Right lobe of liver (tissue), 6 donors: ENCODE measurements around the gene ZMYND10. TPM values are rescaled to one million over a fixed set of nuclear protein-coding genes. Genes with fewer than 3 reads are reported as not detected.

Source experiments
- ATAC-seq, 4 donors: fragments of 200-7000 bp; cut with Tn5 transposase; one replicate each; pipeline ENCODE4 v1.9.1; 2020; ENCODE audit warnings: mild to moderate bottlenecking in 4 of 4, moderate library complexity in 4 of 4
- DNase-seq, 3 donors: peaks; one replicate each; pipeline ENCODE4 v3.0.0-alpha.2; 2020
- H3K27ac ChIP-seq, 3 donors: fragments of 200-600 bp; one replicate each; pipeline ENCODE4 v1.8.0; 2022
- H3K27me3 ChIP-seq, 2 donors: fragments of 200-600 bp; one replicate each; pipeline ENCODE4 v1.8.0; 2022
- H3K36me3 ChIP-seq, 4 donors: fragments of 200-600 bp; sonication (generic) in 1 of 4; one replicate each; pipeline versions ENCODE4 v1.5.1 to v1.8.0; 2017 to 2022; ENCODE audit warnings: control low read depth in 1 of 4
- H3K4me1 ChIP-seq, 4 donors: fragments of 200-600 bp; sonication (generic) in 1 of 4; one replicate each; pipeline versions ENCODE4 v1.5.1 to v1.8.0; 2017 to 2022; ENCODE audit warnings: control low read depth in 1 of 4
- H3K4me3 ChIP-seq, 3 donors: fragments of 200-600 bp; one replicate each; pipeline ENCODE4 v1.8.0; 2022
- H3K9me3 ChIP-seq, 4 donors: fragments of 200-600 bp; sonication (generic) in 1 of 4; one replicate each; pipeline versions ENCODE4 v1.5.1 to v1.8.0; 2017 to 2022; ENCODE audit warnings: control low read depth in 1 of 4
- CTCF ChIP-seq, 4 donors: fragments of 200-600 bp in 3 of 4; fragments of 450-650 bp in 1 of 4; IDR thresholded peaks; one replicate each; pipeline versions ENCODE4 v1.5.1 to v1.8.0; 2016 to 2022; ENCODE audit warnings: antibody characterized with exemption in 4 of 4, mild to moderate bottlenecking in 2 of 4
- POLR2A ChIP-seq: fragments of 450-650 bp; IDR thresholded peaks from one replicate; pipeline ENCODE4 v1.6.1; 2017; ENCODE audit warnings: antibody characterized with exemption, mild to moderate bottlenecking
- WGBS: methylation state at CpG from one replicate; pipeline ENCODE4 v1.1.6; 2018; ENCODE audit warnings: low coverage, low lambda C conversion rate; ENCODE audit not compliant: insufficient coverage; ENCODE audit errors: missing lambda C conversion rate; 5-methylcytosine and 5-hydroxymethylcytosine counted together
- intact Hi-C, 2 donors: fragments of 100-400 bp; cut with DNase I; formaldehyde crosslinking; loops; one replicate each; pipeline versions ENCODE4 v1.11.2 to v1.14.1; 2022
- total RNA-seq, 6 experiments: library from RNA; depleted of rRNA in 2 of 6; stranded (reverse); fragments of >200 nt in 2 of 6; fragmentation: NEBNext Ultra II Directional in 3 of 6; extraction: Animal tissue kit (Norgen Biotek cat#: 25700) in 3 of 6; gene quantifications; one replicate each; pipeline versions ENCODE4 v1.1.0 to v1.2.4, GENCODE V29; 2016 to 2023
- donor health status: DM: no; HTN: yes; CAD: no.
- donor health status: DM: no; HTN: no; CAD: no.
- donor health status: DM: no; HTN: no; CAD: no.
- donor health status: DM: no; HTN: yes; CAD: no.
- donor health status: DM: no; HTN: yes; CAD: no.

The ZMYND10 gene
- total RNA-seq, 6 experiments from 2014 or later, result 0.25 to 0.70 (median 0.46) TPM

DNA sequence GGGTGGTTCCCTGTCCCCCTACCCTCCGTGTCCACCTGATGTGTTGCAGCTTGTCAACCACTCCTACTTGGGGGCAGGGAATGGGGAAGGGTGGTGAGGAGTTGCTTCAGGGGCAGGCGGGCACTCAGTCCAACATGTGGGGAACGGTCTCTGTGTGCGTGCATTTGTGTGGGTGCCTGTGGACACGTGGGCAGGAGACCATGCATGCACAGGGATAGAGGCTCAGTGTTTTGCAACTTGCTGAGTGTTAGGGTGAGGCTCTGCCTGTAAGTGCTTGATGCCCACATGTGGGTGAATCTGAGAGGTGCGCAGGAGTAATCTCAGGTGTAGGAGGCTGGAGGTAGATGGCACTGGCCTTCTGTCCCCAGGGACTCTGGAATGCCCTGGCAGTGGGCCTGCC is 38.2 kb upstream of the ZMYND10 start:
- no peak for ATAC-seq
- no peak for DNase-seq
- Histone ChIP-seq H3K4me1 (no peaks in the 10 kb centered on the region), H3K4me3 (no peak overlapping the region), H3K27ac (no peak overlapping the region), H3K9me3 (no peaks in the 10 kb centered on the region), H3K27me3 (no peaks in the 10 kb centered on the region), H3K36me3 (no peaks in the 10 kb centered on the region)
- intact Hi-C loops, result no loop called here
- TF ChIP-seq CTCF (IDR thresholded peaks at IDR 0.05) (no peak), POLR2A (no peak)
- 40% methylated on average over 1 of the region's 6 CpGs for WGBS

DNA sequence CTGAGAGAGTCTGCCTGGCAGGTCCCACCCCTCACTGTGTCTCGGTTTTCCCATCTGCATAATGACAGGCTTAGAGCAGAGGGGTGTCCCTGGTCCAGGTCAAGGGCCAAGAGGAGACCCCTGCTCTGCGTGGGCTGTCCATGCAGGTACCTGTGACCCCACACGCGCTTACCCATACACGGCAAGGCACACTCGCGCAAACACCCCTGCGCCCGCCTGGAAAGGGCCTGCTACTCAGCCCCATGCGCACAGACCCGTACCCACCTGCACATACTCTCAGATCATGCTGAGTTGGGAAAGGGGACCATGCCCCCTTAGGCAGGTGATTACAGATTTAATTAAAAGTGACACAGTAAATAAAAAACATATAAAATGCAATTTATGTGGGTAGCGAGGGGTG is 37.2 kb upstream of the ZMYND10 start:
- TF ChIP-seq CTCF (IDR thresholded peaks at IDR 0.05), result no peak
- TF ChIP-seq POLR2A, result no peak
- no peak for DNase-seq
- H3K4me3 ChIP-seq, result no peak overlapping the region
- no peaks in the 10 kb centered on the region for H3K27me3 ChIP-seq
- intact Hi-C loops, result no loop called here
- no peak for ATAC-seq
- H3K27ac ChIP-seq, result no peak overlapping the region
- H3K9me3 ChIP-seq, result no peaks in the 10 kb centered on the region
- H3K36me3 ChIP-seq, result no peaks in the 10 kb centered on the region
- WGBS, result 95% methylated on average over 11 of the region's 12 CpGs
- no peaks in the 10 kb centered on the region for H3K4me1 ChIP-seq

- no peaks in the 10 kb centered on the region for H3K36me3 ChIP-seq
- no peaks in the 10 kb centered on the region for H3K9me3 ChIP-seq
- no peak overlapping the region for H3K4me3 ChIP-seq
- no peaks in the 10 kb centered on the region for H3K27me3 ChIP-seq
- WGBS, result no CpG with 5 or more reads among the region's 4 CpGs
- intact Hi-C loops, result no loop called here
- ATAC-seq, result no peak
- DNase-seq, result no peak
- no peak for TF ChIP-seq POLR2A
- TF ChIP-seq CTCF (IDR thresholded peaks at IDR 0.05), result no peak
- no peaks in the 10 kb centered on the region for H3K4me1 ChIP-seq
- no peak overlapping the region for H3K27ac ChIP-seq
Observed at GRCh38 chr3:50381383-50381782, 35.9 kb upstream of the ZMYND10 start.

DNA sequence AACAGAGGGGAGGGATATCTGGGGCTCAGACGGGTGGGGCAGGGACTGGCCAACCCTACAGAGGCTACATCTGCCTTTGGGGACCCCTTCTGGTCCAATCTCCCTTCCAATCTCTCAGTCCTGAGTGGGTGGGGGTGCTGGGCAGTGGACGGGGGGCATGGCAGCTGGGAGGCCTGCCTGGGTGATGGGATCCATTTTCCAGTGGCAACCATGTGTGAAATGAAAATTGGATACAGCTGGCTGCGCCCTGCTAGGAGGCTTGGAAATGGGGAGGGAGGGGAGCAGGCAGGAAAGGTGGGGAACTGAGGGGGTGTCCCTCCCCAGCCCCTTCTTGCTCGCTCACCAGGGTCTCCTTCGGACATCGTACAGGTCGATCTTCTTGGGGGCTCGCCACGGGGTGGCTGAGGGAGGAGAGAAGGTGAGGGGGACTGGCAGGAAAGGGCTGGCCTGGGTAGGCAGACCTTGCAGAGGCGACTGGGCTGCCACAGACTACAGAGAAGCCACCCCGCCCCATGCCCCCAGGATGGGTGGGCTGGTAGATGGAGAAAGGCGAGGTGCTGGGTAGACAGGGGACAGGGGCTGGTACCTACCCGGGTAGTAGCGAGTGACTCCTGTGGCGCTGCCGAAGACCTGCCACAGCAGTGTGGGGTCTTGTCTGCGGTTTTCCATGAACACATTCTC is 35.0 kb upstream of the ZMYND10 start:
- intact Hi-C loops, result no loop called here
- Histone ChIP-seq H3K4me1 (no peaks in the 10 kb centered on the region), H3K9me3 (no peaks in the 10 kb centered on the region), H3K27ac (no peak overlapping the region), H3K27me3 (no peaks in the 10 kb centered on the region), H3K4me3 (no peak overlapping the region), H3K36me3 (no peaks in the 10 kb centered on the region)
- WGBS, result 80% methylated on average over 14 of the region's 17 CpGs
- DNase-seq, result no peak
- no peak for ATAC-seq
- TF ChIP-seq CTCF (IDR thresholded peaks at IDR 0.05), result no peak
- no peak for TF ChIP-seq POLR2A
